ENCODE data around the gene GTF2IRD1. TPM values are rescaled to one million over a fixed set of nuclear protein-coding genes. Genes with fewer than 3 reads are reported as not detected.
A peak's percentile ranks its signal among the peaks of the same experiment; 100 is the strongest.

GTF2IRD1 gene
- total RNA-seq, 1 experiment from 2014 or later: 34.3 TPM

- Histone ChIP-seq H4K91ac (ENCODE audit: insufficient read length, low read depth, low read length) (no peak overlapping the region), H3K79me2 (ENCODE audit: insufficient read depth, low read length) (peaks cover 11% of the 10 kb centered on the region; the same call in 1 of the 2 replicates), H3K4me1 (ENCODE audit: insufficient read depth, low read length) (no peaks in the 10 kb centered on the region), H2AFZ (ENCODE audit: low read length) (no peak overlapping the region), H3K27ac (ENCODE audit: insufficient read length, low read depth, low read length) (no peak overlapping the region), H3K23me2 (ENCODE audit: insufficient read length, low read depth, low read length, poor library complexity, severe bottlenecking) (peaks cover 2% of the 10 kb centered on the region), H3K27me3 (ENCODE audit: insufficient read depth, low read length) (no peaks in the 10 kb centered on the region), H3K56ac (ENCODE audit: insufficient read length, low read depth, low read length) (no peak overlapping the region), H3K4me2 (ENCODE audit: insufficient read depth, insufficient read length, low read length) (no peak overlapping the region), H2BK20ac (ENCODE audit: low read depth, low read length, poor library complexity, severe bottlenecking) (no peak overlapping the region), H3K18ac (ENCODE audit: insufficient read length, low read depth, low read length) (no peak overlapping the region), H3K14ac (ENCODE audit: insufficient read depth, low read length) (no peak overlapping the region; the same call in 1 of the 2 replicates), H4K5ac (ENCODE audit: insufficient read length, low read depth, low read length) (no peak overlapping the region), H2BK12ac (ENCODE audit: insufficient read length, low read depth, low read length) (no peak overlapping the region), H3K79me1 (ENCODE audit: insufficient read depth, low read depth, low read length, poor library complexity, severe bottlenecking) (peaks cover 2% of the 10 kb centered on the region), H2AK5ac (ENCODE audit: insufficient read length, low read length) (no peak overlapping the region), H3K9ac (ENCODE audit: extremely low read depth, insufficient read length, low read length) (no peak overlapping the region), H2BK15ac (ENCODE audit: low read depth, low read length) (no peak overlapping the region), H2BK120ac (ENCODE audit: low read depth, low read length, poor library complexity, severe bottlenecking) (no peak overlapping the region), H3K4ac (ENCODE audit: low read depth, low read length) (no peak overlapping the region), H3K23ac (ENCODE audit: insufficient read length, low read depth, low read length) (no peak overlapping the region), H4K8ac (replicated peaks; ENCODE audit: insufficient read length, low read depth, low read length) (no peak overlapping the region), H4K20me1 (ENCODE audit: control insufficient read depth, insufficient read depth, insufficient read length) (no peaks in the 10 kb centered on the region), H3K9me3 (ENCODE audit: control insufficient read depth, low read depth, low read length) (no peaks in the 10 kb centered on the region), H3T11ph (ENCODE audit: low read length) (no peak overlapping the region), H2BK5ac (ENCODE audit: insufficient read length, low read length) (no peak overlapping the region)
- H3K4me3 Mint-ChIP-seq: no peak overlapping the region
- peaks cover 9 to 14% of the 10 kb centered on the region in 2 experiments for H3K4me1 Mint-ChIP-seq
- WGBS (ENCODE audit: extremely low coverage, insufficient read length, low lambda C conversion rate): no CpG with 5 or more reads among the region's 7 CpGs
- H3K9me3 Mint-ChIP-seq: no peaks in the 10 kb centered on the region
- DNase-seq: no peak
- TF ChIP-seq CTCF (conservative IDR thresholded peaks at IDR 0.05): no peak
- peak overlapping the region in 1 of 3 experiments; percentile 23; a peak in 1 of 7 replicates for H3K27ac Mint-ChIP-seq
- no peaks in the 10 kb centered on the region for H3K27me3 Mint-ChIP-seq (ENCODE audit: low read depth)
- H3K36me3 Mint-ChIP-seq (ENCODE audit: insufficient read depth in 1 of 3, low read depth in 3 of 3): peaks cover 0 to 17% (median 4%) of the 10 kb centered on the region in 3 experiments; a peak in 3 of 7 replicates
Measured at GRCh38 chr7:74464931-74465886, 11.5 kb downstream of the GTF2IRD1 start.

Data from H9 (cell line).